COLO668 (cell line): ENCODE measurements around the gene FBH1.
"Not testable (repeated sequence)": the region's sequence is repeated elsewhere in the genome, so short reads cannot be mapped to it uniquely, and the experiment has no call there.

Experiments
- DNase-seq: peaks from one replicate; lab custom pipeline; 2025; ENCODE audit not compliant: unreplicated experiment; lab: John Stamatoyannopoulos, UW

Gene FBH1

DNA sequence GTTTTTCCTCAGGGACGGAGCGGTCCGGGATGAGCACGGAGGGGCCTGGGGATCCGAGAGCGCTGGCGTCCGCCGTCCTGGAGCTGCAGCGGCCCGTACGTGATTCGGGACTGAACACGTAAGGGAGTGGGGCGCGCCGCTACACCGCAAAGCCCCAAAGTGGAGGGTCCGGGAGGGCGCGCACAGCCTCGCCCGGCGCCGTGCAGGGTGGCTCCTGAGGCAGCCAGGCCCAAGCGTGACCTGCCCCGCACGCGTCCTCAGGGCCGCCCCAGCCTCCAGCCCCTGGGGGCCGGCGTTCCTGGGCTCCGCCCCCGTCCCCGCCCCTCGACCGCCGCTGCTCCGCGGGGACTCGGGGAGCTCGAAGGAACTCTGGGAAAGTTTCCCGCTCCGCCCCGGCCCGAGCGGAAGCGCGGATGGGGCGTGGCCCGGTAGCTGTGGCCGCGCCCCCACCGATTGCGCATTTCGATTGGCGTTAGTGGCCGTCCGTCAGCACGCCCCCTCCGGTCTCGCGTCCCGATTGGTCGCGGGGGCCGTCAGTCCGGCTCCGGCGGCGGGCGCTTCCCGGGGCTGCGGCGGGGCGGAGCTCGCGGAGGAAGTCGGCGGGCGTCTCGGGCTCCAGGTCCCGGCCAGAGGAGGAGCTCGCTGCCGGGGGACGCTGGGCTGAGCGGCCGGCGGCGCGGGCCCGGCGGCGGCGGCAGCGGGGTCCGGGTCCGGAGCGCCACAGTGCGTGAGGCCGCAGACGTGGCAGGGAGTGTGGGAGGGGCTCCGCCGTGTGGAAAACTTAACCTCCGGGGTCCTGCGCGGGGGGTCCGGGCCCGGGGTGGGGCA, at the start of gene FBH1, which contains the start of gene ANKRD16:
FBH1 (plus strand) TSS at position 620 of the 828 bp plus-strand sequence; CDS start at position 723, 103 bp downstream.
ANKRD16 (minus strand) TSS at position 270 of the 828 bp plus-strand sequence. CDS start 539 bp downstream, outside the sequence.
- DNase-seq, result peak; percentile 97

DNA sequence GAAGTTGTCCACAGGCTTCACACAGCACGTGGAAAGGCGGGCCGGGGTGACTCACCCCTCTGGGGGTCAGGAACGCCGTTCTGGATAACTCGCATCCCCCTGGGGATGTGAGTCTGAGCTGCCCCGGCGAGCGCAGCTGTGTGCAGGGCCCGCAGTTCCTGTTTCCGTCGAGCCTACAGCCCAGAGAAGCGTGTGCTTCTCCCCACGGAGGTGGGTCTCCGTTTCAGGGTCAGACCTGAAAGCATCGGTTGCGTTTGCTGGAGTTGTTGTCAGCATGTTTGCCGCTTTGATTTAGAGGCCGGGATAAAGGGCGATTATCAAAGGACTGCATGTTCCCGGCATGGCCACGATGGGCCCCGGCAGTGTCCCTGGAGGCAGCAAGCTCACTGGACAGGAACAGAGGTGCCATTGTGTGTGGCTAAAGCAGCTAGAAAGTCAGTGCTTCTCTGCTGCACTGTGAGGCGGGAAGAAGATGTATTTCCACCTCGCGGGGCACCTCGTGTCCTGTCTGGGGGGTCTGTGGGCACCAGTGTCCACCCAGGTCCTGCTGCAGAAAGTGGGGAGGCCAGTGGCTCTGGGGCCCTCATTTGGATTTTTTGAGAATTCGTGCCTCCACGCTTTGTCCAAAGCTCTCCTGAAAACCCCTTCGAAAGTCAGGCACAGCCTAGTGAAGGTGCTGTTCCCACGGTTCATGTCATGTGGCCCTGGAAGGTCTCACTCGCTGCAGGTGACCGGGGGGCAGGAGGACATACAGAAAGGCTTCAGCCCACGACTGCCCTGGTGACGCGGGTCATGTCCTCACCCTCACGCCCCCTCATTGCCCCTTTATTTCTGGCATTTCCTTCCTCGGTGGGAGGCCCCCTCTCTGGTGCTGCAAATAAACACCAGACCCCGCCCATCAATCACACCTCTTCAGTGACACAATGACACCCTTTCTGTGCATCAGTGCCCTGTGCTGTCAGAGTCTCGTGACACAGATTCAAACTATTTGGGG, 49.4 kb upstream of the FBH1 start:
- DNase-seq, result peak; percentile 7

DNA sequence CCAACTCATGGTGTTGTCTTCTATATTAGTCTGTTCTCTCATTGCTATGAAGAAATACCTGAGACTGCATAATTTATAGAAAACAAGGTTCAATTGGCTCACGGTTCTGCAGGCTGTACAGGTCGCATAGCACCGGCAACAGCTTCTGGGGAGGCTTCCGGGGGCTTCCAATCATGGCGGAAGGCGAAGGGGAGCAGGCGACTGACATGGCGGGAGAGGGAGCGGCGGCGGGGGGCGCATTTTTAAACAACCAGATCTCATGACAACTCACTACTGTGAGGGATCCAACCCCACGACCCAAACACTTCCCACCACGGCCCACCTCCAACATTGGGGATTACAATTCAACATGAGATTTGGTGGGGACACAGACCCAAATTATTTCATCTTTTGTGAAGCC, 48.1 kb upstream of the FBH1 start:
- no peak for DNase-seq

DNA sequence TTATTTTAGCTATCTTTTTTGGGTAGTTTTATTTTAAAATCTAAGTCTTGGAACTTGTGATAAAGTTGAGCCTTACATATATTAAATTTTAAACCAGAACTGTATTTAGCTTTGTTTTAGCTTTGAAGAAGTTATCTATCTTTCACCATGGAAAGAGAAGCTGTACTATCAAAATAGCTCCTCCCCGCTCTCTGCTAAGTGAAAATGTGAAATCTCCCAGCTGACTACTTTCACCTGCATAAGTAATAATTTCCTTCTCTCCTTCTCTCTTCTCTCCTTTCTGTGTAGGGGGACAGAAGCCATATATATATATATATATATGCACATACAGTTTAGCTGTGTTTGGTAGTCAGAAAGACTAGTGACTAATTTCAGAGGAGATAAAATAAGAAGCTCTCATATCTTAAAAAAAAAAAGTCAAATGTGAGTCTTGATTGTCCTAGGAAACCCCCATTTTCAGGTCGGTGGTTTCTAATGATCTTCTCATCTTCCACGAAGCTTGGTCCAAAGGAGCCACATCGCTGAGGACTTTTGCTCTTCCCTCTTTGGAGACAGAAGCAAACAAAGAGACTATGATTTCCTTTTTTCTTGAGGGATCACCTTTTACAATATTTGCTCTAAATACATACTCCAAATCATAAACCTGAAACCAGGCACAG, 46.2 kb upstream of the FBH1 start:
- no peak for DNase-seq

DNA sequence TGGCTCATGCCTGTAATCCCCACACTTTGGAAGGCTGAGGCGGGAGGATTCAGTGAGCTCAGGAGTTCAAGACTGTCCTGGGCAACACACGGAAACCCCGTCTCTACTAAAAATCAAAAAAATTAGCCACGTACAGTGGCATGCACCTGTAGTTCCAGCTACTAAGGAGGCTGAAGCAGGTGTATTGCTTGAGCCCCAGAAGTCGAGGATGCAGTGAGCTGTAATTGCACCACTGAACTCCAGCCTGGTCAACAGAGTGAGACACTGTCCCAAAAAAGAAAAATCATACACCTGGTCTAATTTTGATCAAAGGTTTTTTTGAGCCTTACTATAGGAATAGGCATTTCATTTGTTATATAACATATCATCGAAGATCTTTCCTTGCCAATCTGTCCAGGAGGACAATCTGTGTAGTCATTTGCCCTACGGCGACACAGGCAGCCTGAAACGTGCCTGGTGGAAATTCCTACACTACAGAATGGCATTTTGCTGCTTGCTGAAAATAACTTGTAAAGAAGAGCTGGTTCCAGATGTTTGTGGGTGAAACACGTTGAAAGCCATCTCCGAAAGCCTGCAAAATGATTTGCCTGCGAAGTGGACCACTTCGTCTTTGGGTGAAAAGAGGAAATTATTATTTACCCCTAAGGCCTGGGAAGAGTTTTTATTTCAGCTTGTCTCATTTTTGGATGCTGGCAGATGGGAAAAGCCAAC, 45.5 kb upstream of the FBH1 start:
- DNase-seq, result no peak

DNA sequence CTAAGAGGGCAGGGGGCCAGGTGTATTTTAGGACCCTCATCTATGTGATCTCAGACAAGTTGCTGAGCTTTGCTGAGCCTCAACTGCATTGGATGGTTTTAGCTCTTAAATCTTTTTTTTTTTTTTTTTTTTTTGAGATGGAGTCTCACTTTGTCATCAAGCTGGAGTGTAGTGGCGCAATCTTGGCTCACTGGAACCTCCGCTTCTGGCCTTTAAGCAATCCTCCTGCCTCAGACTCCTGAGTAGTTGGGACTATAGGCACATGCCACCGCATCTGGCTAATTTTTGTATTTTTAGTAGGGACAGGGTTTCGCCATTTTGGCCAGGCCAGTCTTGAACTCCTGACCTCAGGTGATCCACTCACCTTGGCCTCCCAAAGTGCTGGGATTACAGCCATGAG, 43.4 kb upstream of the FBH1 start:
- not testable (repeated sequence) for DNase-seq

DNA sequence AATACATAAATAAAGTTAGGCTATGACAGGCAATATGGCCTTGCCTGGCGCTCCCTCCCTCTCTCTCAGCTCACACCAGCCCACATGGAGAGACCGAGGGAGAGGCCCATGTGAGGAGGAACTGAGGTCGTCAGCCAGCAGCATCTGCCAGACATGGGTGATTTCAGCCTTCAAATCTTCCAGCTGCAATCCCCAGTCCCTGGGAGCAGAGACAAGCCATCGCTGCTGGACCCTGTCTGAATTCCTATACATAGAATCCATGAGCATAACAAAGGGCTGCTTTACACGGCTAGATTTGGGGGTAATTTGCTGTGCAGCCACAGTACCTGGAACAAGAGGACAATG, 35.9 kb upstream of the FBH1 start:
- DNase-seq, result no peak

DNA sequence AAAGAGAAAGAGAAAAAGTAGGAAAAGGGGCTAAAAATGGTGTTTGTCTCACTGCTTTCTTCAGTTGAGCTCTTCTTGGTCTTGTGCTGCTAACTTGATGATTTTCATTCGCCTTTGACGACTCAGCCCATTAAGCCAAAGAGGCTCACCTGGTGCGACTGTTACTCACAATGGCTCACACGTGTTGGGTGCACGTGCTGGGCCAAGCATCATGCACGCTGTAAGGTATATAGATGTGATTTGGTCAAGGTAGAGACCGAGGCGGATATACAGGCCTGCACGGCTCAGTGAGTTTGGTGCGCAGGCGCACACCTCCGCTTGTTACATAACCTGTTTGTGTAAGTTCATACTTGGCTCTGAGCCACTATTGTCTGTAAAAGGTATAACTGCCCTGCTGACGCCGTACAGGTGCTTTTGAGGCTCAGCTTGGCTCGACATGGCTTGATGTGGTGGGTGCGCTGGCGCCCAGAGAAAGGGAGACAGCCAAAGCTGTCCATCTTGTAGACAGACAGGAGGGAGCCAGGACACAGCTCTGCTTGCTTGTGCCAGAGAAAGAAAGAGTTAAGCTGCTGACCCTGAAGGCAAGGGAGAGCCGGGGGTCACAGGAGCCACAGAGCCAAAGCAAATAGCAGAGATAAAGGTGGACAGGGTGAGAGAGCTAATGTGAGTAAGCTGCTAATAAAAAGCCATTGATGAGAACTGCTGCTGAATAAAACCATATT, 33.9 kb upstream of the FBH1 start:
- no peak for DNase-seq

DNA sequence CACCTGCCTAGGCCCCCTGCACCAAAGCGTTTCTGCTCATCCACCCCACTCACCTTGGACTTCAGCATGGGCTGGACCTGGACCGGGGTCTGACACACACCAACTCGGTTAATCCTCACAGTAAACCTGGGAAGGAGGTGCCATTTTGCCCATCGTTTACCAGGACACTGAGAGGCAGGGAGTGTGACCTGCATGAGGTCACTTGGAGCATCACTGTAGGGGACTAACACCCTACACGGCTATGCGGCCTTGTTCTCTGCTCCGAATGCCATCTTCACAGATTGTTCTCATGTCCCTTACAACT, 33.4 kb upstream of the FBH1 start:
- DNase-seq, result no peak

DNA sequence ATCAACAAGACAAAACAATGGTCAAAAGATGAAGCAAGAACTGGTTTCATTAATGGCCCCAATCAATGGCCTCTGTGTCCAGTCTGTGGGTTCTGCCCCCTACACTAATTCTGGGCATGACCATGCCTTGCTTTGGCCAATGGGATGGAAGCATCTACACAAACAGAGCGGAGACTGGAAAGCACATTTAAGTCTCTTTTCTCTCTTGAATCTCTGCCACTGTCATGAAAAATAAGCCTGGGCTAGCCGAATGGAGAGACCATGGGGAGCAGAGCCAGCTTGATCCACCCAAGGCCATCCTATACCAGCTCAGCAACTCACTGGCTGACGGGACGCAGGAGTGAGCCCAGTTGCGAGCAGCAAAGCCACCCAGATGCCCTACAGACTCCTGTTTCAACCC, 31.2 kb upstream of the FBH1 start:
- no peak for DNase-seq

DNA sequence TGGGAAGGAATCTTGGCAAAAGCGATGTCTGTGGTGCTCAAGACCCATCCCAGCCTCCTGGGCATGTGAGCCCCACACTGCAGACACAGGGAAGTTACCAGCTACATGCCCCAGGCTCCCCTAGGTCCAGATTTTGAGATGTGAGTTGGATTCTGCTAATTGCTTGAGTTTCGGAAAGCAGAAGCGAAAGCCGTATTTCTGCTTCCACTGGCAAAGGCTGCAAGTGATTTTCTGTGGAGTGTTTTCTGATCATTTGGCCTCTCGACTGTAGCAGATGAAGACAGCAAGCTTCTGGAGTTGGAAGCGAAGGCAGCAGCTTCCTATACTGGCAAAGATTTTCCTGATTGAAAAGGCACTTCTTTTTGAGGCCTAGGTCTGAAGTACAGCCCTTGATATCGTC, 30.0 kb upstream of the FBH1 start:
- DNase-seq, result no peak

DNA sequence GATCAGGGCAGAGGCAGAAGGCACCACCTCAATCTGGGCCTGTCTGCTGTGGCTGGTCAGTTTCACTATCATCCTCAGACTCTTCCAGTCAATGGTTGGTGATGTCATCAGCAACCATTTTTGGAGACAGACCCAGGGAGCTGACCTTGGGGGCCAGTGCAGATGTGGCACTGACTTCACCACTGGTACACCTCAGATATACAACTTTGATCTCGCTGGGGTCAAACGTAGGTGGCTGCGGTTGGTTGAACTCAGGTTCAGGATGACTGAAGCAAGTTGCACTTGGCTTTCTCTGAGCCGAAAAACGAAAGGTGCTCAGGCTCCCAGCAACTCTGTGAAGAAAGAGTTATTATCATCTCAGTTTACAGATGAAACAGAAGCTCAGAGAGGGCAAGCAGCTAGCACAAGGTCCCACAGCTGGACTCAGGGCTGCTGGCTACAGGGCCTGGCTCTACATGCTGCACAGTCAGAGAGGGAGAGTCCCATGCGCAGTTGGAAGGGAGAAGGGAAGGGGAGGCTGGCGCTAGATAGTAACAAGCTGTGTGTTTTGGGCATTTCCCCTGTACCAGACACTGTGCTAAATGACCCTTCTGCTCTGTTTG, 27.6 kb upstream of the FBH1 start:
- DNase-seq, result no peak

DNA sequence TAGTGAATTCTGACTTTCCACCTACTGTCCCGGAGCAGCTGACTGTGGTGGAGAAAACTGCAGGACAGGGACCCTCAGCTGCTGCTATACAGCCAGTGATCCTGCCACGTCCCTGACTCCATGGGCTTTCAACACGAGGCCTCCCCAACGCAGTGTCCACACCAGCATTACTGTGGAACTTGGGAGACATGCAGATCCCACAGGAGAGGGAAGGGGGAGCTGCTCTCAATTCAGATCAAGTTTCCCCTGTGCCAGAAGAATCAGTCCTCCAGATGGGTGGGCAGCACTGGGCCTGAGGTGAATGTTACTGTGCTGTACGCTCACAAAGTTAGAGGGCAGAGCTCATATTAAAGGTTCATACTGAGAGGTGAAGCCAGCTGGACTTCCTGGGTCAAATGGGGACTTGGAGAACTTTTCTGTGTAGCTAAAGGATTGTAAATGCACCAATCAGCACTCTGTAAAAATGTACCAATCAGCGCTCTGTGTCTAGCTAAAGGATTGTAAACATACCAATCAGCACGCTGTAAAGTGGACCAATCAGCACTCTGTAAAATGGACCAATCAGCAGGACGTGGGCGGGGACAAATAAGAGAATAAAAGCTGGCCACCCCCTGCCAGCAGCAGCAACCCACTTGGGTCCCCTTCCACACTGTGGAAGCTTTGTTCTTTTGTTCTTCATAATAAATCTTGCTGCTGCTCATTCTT, 26.9 kb upstream of the FBH1 start:
- DNase-seq, result not testable (repeated sequence)

DNA sequence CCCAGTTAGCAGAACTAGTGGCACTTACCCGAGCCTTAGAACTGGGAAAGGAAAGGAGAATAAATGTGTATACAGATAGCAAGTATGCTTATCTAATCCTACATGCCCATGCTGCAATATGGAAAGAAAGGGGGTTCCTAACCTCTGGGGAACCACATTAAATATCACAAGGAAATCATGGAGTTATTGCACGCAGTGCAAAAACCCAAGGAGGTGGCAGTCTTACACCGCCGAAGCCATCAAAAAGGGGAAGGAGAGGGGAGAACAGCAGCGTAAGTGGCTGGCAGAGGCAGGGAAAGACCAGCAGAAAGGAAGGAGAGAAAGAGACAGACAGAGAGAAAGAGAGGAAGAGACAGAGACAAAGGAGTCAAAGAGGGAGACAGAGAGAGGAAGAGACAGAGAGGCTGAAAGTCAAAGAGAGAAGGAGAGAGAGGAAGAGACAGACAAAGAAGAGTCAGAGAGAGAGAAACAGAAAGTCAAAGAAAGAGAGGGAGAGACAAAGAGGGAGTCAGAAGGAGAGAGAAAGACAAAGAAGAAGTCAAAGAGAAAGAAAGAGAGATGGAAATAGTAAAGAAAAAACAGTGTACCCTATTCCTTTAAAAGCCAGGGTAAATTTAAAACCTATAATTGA, 23.5 kb upstream of the FBH1 start:
- not testable (repeated sequence) for DNase-seq

DNA sequence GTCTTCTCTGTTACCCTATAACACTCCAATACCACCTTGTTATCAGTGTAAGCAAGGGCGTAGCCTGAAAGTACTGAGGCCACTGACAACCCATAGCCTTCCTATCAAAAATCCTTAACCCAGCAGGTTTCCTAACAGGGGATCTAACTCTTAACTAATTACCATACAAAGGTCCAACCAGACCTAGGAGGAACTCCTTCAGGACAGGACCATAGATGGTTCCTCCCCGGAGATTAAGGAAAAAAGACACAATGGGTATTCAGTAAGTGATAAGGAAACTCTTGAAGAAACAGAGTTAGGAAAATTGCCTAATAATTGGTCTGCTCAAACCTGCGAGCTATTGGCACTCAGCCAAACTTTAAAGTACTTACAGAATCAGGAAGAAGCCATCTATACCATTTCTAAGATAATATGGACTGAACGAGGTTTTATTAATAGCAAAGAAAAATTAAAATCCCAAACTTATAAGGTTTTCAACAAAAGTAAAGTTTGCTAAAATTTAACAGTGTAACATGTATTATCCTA, 22.9 kb upstream of the FBH1 start:
- DNase-seq, result not testable (repeated sequence)

DNA sequence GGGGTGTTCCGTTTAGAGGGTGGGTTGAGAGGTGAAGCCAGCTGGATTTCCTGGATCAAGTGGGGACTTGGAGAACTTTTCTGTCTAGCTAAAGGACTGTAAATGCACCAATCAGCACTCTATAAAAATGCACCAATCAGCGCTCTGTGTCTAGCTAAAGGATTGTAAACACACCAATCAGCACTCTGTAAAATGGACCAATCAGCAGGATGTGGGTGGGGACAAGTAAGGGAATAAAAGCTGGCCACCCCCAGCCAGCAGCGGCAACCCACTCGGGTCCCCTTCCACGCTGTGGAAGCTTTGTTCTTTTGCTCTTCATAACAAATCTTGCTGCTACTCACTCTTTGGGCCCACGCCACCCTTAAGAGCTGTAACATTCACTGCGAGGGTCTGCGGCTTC, 21.7 kb upstream of the FBH1 start:
- not testable (repeated sequence) for DNase-seq

DNA sequence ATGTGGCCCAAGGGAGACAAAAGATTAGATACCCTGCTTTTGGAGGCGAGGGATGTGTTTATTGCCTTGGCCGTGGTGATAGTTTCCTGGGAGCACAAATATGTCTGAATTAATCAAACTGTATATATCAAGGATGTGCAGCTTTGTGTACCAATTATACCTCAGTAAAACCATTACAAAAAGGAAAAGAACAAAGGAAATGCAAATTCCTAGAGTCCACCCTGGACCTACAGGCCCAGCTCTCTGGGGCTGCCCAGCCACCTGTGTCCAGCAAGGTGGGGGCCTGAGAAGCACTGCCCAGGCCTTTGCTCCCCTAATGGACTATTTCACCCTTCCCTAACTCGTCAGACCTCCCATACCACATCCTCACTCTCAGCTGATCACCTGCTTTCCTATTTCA, 20.9 kb upstream of the FBH1 start:
- DNase-seq, result no peak

DNA sequence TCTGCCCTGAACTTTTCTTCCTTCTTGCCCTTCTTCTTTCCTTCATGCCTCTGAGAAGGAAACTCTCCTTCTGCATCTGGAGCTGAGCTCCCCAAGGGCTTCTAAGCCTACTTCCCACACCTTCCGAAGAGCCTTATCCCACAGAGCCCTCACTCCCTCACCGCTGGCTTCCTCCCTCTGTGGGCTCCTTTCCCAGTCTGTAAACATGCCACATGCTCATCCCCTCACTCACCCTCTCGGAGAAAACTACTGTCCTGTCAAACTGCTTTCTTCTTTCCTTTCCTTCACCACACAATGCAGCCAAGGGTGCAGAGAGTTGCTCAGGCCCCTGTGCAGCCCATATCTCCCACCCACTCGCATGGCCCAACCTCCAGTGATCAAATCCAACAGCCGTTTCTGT, 18.4 kb upstream of the FBH1 start:
- no peak for DNase-seq
